Fibroblast of the aortic adventitia (primary cell): Measurements from ENCODE around the gene WDR83. TPM values are rescaled to one million over a fixed set of nuclear protein-coding genes. Genes with fewer than 3 reads are reported as not detected.
A peak's percentile ranks its signal among the peaks of the same experiment; 100 is the strongest.

Experiments
- DNase-seq: peaks from one replicate; pipeline ENCODE4 v3.0.0-alpha.2; 2010; ENCODE audit warnings: low read depth
- H3K4me3 ChIP-seq: 2 replicates; pipeline ENCODE4 v1.5.1; 2011; ENCODE audit warnings: low read depth, mild to moderate bottlenecking, control low read depth, low read length, moderate library complexity
- CTCF ChIP-seq: IDR thresholded peaks from 2 replicates; pipeline ENCODE4 v1.5.1; 2011; ENCODE audit warnings: mild to moderate bottlenecking, low read length, control low read depth, inconsistent platforms; ENCODE audit not compliant: insufficient read depth
- total RNA-seq: library from RNA; depleted of rRNA; stranded (reverse); fragments of >200 nt; gene quantifications from 2 replicates; pipeline ENCODE4 v1.2.3, GENCODE V29; 2012; ENCODE audit warnings: low replicate concordance

The WDR83 gene
- total RNA-seq, 1 donor, result 6.8 TPM

GRCh38 chr19:12646551-12646950 lies 20.1 kb upstream of the WDR83 start:
- no peak overlapping the region for H3K4me3 ChIP-seq
- DNase-seq, result no peak
- TF ChIP-seq CTCF, result no peak

GRCh38 chr19:12647047-12647446 lies 19.6 kb upstream of the WDR83 start:
- no peak for TF ChIP-seq CTCF
- DNase-seq, result no peak
- no peak overlapping the region for H3K4me3 ChIP-seq

DNA sequence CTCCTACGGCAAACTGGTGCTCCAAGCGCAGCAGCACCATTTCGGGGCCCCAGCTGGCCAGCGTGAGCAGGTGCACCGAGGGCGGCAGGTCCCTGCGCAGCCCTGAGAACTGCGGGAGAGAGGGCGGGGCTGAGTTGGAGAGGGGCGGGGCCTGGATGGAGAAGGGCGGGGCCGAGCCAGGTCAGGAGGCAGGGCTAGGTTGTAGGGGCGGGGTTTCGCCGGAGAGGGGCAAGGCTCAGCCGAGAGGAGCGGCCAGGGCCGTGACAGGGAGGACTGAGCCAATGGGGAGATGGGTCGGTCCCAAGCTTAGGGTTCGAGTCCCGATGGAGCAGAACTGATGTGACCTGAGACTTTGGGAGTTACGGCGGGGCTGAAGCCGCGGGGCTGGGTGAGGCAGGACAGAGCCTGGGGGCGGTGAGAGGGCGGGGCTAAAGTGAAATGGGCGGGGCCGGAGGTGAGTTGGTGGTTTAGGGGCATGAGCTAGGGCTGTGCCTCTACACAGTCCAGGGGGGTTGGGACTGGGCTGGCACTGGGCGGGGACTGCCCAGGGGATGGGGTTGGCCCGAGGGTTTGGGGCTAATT lies 19.0 kb upstream of the WDR83 start:
- peak overlapping the region; percentile 9 for H3K4me3 ChIP-seq
- no peak for DNase-seq

DNA sequence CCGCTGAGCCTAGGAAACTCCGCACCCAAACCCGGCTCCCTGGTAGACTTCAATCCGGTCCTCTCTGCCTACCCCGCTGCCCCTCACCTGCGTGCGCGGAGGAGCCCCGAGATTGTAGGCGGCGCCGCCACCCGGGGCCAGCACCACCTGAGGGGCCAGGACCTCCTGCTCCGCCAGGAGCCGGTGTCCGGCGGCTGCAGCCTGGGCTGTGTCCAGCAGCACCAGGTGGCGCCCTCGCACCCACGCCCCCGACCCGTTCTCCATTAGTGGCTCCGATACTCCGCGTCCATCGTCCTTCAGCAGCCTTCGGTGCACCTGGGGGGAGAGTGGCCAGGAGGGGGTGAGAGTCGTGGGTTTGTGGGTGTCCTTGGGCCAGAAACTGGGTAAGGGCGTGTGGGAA lies 18.5 kb upstream of the WDR83 start:
- TF ChIP-seq CTCF, result no peak
- H3K4me3 ChIP-seq, result peak overlapping the region; percentile 9
- DNase-seq, result no peak

More for the DNA sequence above, 19.0 kb upstream of the WDR83 start:
- no peak for TF ChIP-seq CTCF

DNA sequence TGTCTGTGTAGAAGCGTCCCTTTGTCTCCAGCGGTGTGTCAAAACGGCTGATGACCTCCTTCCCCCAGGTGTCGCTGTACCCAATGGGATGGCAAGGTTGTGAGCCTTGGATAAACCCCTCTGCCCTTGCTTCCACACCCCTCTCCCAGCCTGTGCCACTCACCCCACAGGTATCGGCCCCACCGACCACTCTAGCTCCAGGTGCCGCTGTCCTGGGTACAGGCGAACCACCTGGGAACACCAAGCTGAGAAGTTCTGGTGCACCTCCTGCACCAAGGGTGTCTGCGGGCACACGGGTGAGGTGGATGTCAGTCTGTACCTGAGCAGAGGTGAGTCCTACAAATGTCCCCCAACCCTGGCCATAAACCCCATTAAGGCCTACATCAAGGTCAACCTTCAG lies 16.7 kb upstream of the WDR83 start:
- no peak overlapping the region for H3K4me3 ChIP-seq
- DNase-seq, result no peak
- TF ChIP-seq CTCF, result no peak

- no peak for TF ChIP-seq CTCF
- DNase-seq, result no peak
- H3K4me3 ChIP-seq, result no peak overlapping the region
These were observed 14.4 kb upstream of the WDR83 start for GRCh38 chr19:12652219-12652618.

GRCh38 chr19:12655546-12655945 lies 11.1 kb upstream of the WDR83 start:
- DNase-seq, result no peak
- TF ChIP-seq CTCF, result no peak
- no peak overlapping the region for H3K4me3 ChIP-seq
